H1 (cell line): ENCODE results near the gene PRR5L.
A peak's percentile ranks its signal among the peaks of the same experiment; 100 is the strongest.

ENCODE experiments used
- EGR1 ChIP-seq: IDR thresholded peaks from 2 replicates; pipeline ENCODE4 v1.6.1; 2011; ENCODE audit warnings: low read depth, low read length, borderline replicate concordance
- EP300 ChIP-seq, 2 experiments: IDR thresholded peaks; 1 replicate in 1 of 2; 2 replicates in 1 of 2; pipeline ENCODE4 v1.6.1; 2011 to 2012; ENCODE audit warnings: low read depth in 2 of 2, low read length in 2 of 2, mild to moderate bottlenecking in 2 of 2, borderline replicate concordance in 1 of 2, inconsistent platforms in 1 of 2, moderate library complexity in 1 of 2
- EZH2 ChIP-seq: fragments of 200-600 bp; sonication (generic); IDR thresholded peaks from 2 replicates; pipeline ENCODE4 v1.7.1; 2012; ENCODE audit warnings: low read depth, mild to moderate bottlenecking, moderate library complexity, low read length, inconsistent platforms; ENCODE audit not compliant: severe bottlenecking
- KDM5A ChIP-seq: fragments of 200-600 bp; IDR thresholded peaks from 2 replicates; pipeline ENCODE4 v1.7.1; 2012; ENCODE audit warnings: mild to moderate bottlenecking, low read length, inconsistent platforms, mixed read lengths
- NANOG ChIP-seq: IDR thresholded peaks from 2 replicates; pipeline ENCODE4 v1.6.1; 2011; ENCODE audit warnings: low read length, low read depth, mild to moderate bottlenecking, inconsistent platforms; ENCODE audit not compliant: insufficient read depth, poor library complexity, severe bottlenecking
- POLR2A ChIP-seq, 2 experiments: IDR thresholded peaks; 1 replicate in 1 of 2; 2 replicates in 1 of 2; pipeline ENCODE4 v1.6.1; 2011; ENCODE audit warnings: low read depth in 2 of 2, low read length in 2 of 2, mild to moderate bottlenecking in 2 of 2; ENCODE audit errors: control extremely low read depth in 1 of 2
- POLR2AphosphoS5 ChIP-seq: IDR thresholded peaks from 2 replicates; pipeline ENCODE4 v1.6.1; 2011; ENCODE audit warnings: low read depth, low read length
- SIN3A ChIP-seq, 2 experiments: IDR thresholded peaks in 1 of 2; conservative IDR thresholded peaks in 1 of 2; 2 replicates each; pipeline ENCODE4 v1.6.1; 2011 to 2012; ENCODE audit warnings: low read length in 2 of 2, improper control_type of control experiment in 1 of 2, low read depth in 1 of 2, mild to moderate bottlenecking in 1 of 2
- SRF ChIP-seq: IDR thresholded peaks from 2 replicates; pipeline ENCODE4 v1.6.1; 2011; ENCODE audit warnings: mild to moderate bottlenecking, low read depth, low read length, moderate library complexity
- SUZ12 ChIP-seq: fragments of 200-600 bp; sonication (generic); IDR thresholded peaks from 2 replicates; pipeline ENCODE4 v1.6.1; 2012; ENCODE audit warnings: mild to moderate bottlenecking, inconsistent platforms, low read length, moderate library complexity, mixed read lengths
- TF ChIP-seq, protein P1 (sequence below), 3 experiments: IDR thresholded peaks; 1 replicate in 2 of 3; 2 replicates in 1 of 3; pipeline versions ENCODE4 v1.5.1 to v1.6.1; 2011; ENCODE audit warnings: low read length in 3 of 3, mild to moderate bottlenecking in 3 of 3, inconsistent platforms in 2 of 3, low read depth in 1 of 3, moderate library complexity in 1 of 3; ENCODE audit not compliant: insufficient read depth in 1 of 3; ENCODE audit errors: control extremely low read depth in 1 of 3
- TF ChIP-seq, protein P2 (sequence below): IDR thresholded peaks from 2 replicates; pipeline ENCODE4 v1.6.1; 2012; ENCODE audit warnings: inconsistent platforms

DNA sequence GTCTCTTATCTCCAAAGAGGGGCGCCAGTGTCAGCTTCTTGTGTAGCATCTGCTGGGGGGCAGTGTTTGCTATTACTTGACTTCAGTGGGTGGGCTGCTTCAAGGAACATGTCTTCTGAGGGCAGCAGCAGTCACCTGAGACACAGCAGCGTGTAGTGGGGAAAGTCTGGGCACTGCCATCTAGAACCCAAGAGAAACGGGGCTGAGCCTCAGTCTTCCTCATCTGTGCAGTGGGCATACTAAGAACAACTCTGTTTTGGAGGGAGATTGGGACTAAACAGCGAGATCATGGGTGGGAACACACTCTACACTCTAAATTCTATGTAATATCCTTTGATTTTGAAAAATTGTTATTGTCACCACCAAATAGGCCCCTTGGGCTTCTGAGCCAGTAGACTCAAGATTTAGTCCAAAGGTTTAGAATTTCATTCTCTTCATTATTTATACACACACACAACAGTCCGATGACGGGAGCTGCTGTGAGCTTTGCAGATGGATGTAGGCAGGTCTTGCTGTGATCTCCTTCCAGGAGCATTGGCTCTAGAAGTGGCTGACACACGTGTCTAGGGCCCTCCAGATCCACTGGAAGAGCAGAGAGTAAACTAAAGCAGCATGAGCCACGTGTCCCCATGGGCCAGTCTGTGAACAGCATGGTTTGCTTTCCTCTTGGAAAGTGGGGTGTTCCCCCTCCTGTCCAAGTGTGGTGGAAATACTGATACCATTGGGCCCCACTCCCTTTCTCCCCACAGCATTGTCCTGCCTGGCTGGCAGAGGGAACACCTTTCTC lies 162.2 kb downstream of the PRR5L start:
- no peak for TF ChIP-seq KDM5A
- TF ChIP-seq, protein P1, sequence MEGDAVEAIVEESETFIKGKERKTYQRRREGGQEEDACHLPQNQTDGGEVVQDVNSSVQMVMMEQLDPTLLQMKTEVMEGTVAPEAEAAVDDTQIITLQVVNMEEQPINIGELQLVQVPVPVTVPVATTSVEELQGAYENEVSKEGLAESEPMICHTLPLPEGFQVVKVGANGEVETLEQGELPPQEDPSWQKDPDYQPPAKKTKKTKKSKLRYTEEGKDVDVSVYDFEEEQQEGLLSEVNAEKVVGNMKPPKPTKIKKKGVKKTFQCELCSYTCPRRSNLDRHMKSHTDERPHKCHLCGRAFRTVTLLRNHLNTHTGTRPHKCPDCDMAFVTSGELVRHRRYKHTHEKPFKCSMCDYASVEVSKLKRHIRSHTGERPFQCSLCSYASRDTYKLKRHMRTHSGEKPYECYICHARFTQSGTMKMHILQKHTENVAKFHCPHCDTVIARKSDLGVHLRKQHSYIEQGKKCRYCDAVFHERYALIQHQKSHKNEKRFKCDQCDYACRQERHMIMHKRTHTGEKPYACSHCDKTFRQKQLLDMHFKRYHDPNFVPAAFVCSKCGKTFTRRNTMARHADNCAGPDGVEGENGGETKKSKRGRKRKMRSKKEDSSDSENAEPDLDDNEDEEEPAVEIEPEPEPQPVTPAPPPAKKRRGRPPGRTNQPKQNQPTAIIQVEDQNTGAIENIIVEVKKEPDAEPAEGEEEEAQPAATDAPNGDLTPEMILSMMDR (IDR thresholded peaks at IDR 0.05; ENCODE audit: control extremely low read depth in 1 of 3, insufficient read depth in 1 of 3, low read depth in 1 of 3, low read length in 3 of 3), result peak in 2 of 3 experiments; percentile 12; a peak in 2 of 4 replicates
- no peak for TF ChIP-seq SRF
- no peak for TF ChIP-seq SUZ12
- no peak for TF ChIP-seq EP300 (IDR thresholded peaks at IDR 0.05; ENCODE audit: borderline replicate concordance in 1 of 2, low read depth in 2 of 2, low read length in 2 of 2)
- TF ChIP-seq POLR2A (IDR thresholded peaks at IDR 0.05; ENCODE audit: control extremely low read depth in 1 of 2, low read depth in 2 of 2, low read length in 2 of 2), result no peak
- TF ChIP-seq SIN3A (conservative IDR thresholded peaks at IDR 0.05 in 1 of 2, IDR thresholded peaks at IDR 0.05 in 1 of 2; ENCODE audit: low read depth in 1 of 2, low read length in 2 of 2), result no peak
- TF ChIP-seq, protein P2, sequence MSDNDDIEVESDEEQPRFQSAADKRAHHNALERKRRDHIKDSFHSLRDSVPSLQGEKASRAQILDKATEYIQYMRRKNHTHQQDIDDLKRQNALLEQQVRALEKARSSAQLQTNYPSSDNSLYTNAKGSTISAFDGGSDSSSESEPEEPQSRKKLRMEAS, result no peak
- no peak for TF ChIP-seq EZH2
- no peak for TF ChIP-seq POLR2AphosphoS5
- TF ChIP-seq NANOG, result no peak
- no peak for TF ChIP-seq EGR1
